GM12878 (cell line): ENCODE measurements around the gene MYBPHL. TPM values are rescaled to one million over a fixed set of nuclear protein-coding genes. Genes with fewer than 3 reads are reported as not detected.

Experiments
- ATAC-seq: fragments of 200-7000 bp; cut with Tn5 transposase; 3 replicates; pipeline ENCODE4 v1.9.1; 2020; ENCODE audit warnings: mild to moderate bottlenecking, moderate library complexity
- BruUV-seq: library from RNA; stranded (reverse); fragments of 400-500 nt; replicated peaks from 2 replicates; lab custom pipeline; 2021; lab: Mats Ljungman, UMichigan
- CTCF ChIA-PET: fragments of 300-600 bp; sonication (Branson Sonifier 250); formaldehyde crosslinking; extraction: SDS; loops from one replicate; lab custom pipeline; 2021; ENCODE audit warnings: inconsistent platforms; lab: Yijun Ruan, JAX
- POLR2A ChIA-PET: fragments of 350-600 bp; formaldehyde crosslinking; extraction: SDS; loops from one replicate; lab custom pipeline; 2021; ENCODE audit warnings: inconsistent platforms; lab: Charles Lee
- RAD21 ChIA-PET: fragments of 300-600 bp; sonication (Branson Sonifier 250); formaldehyde crosslinking; loops from one replicate; lab custom pipeline; 2023; ENCODE audit warnings: antibody characterized with exemption; ENCODE audit not compliant: unreplicated experiment; lab: Charles Lee
- SMC1A ChIA-PET: fragments of 300-600 bp; sonication (Branson Sonifier 250); formaldehyde crosslinking; loops from one replicate; lab custom pipeline; 2023; ENCODE audit not compliant: unreplicated experiment, uncharacterized antibody; lab: Charles Lee
- DNase-seq: peaks from one replicate; pipeline ENCODE4 v3.0.0-alpha.2; 2011; ENCODE audit warnings: low read depth, low spot score
- FAIRE-seq: peaks from 3 replicates; lab custom pipeline; 2011; peaks lifted over from hg19 to GRCh38; lab: Jason Lieb, UNC
- H2AFZ ChIP-seq: 2 replicates; pipeline ENCODE4 v1.6.0; 2011; ENCODE audit warnings: low read depth, low read length, control low read depth; ENCODE audit not compliant: control insufficient read depth
- H3K27ac ChIP-seq: 2 replicates; pipeline ENCODE4 v1.5.1; 2011; ENCODE audit warnings: control low read depth; ENCODE audit not compliant: control insufficient read depth, insufficient read depth
- H3K27me3 ChIP-seq, 2 experiments: replicated peaks in 1 of 2; 2 replicates each; pipeline versions ENCODE4 v1.6.0 to v1.6.1; 2011; ENCODE audit warnings: low read length in 1 of 2; ENCODE audit not compliant: control insufficient read depth in 2 of 2, insufficient read depth in 2 of 2
- H3K36me3 ChIP-seq, 2 experiments: 2 replicates each; pipeline ENCODE4 v1.5.1; 2011; ENCODE audit warnings: low read length in 1 of 2; ENCODE audit not compliant: control insufficient read depth in 2 of 2, insufficient read depth in 2 of 2
- H3K4me1 ChIP-seq: 2 replicates; pipeline ENCODE4 v1.6.1; 2011; ENCODE audit warnings: mild to moderate bottlenecking, low read length, moderate library complexity, mixed read lengths; ENCODE audit not compliant: control insufficient read depth, insufficient read depth
- H3K4me2 ChIP-seq: 2 replicates; pipeline ENCODE4 v1.6.0; 2011; ENCODE audit warnings: control low read depth; ENCODE audit not compliant: control insufficient read depth, insufficient read depth
- H3K4me3 ChIP-seq: fragments of 200-600 bp; sonication (generic); 2 replicates; pipeline ENCODE4 v1.5.1; 2016
- H3K79me2 ChIP-seq: 2 replicates; pipeline ENCODE4 v1.6.0; 2011; ENCODE audit warnings: low read length; ENCODE audit not compliant: control insufficient read depth, insufficient read depth
- H3K9ac ChIP-seq: 2 replicates; pipeline ENCODE4 v1.8.0; 2011; ENCODE audit warnings: low read length, control low read depth, mixed read lengths; ENCODE audit not compliant: control insufficient read depth, insufficient read depth
- H3K9me3 ChIP-seq: replicated peaks from 3 replicates; pipeline ENCODE4 v1.5.1; 2011; ENCODE audit warnings: mild to moderate bottlenecking, low read length; ENCODE audit not compliant: control insufficient read depth, insufficient read depth
- H4K20me1 ChIP-seq: 2 replicates; pipeline ENCODE4 v1.6.0; 2011; ENCODE audit not compliant: control insufficient read depth, insufficient read depth
- ASH2L ChIP-seq: fragments of 300-600, 200-600 bp; sonication (generic); IDR thresholded peaks from 2 replicates; pipeline ENCODE4 v1.6.1; 2017; ENCODE audit warnings: low read depth, mild to moderate bottlenecking, borderline replicate concordance
- CBFB ChIP-seq: IDR thresholded peaks from 2 replicates; pipeline ENCODE4 v1.6.1; 2016; ENCODE audit warnings: antibody characterized with exemption, low read depth
- HDGF ChIP-seq: fragments of 450-650 bp; IDR thresholded peaks from 2 replicates; pipeline ENCODE4 v1.6.1; 2016; ENCODE audit warnings: antibody characterized with exemption
- MTA3 ChIP-seq: IDR thresholded peaks from 2 replicates; pipeline ENCODE4 v1.6.1; 2012; ENCODE audit warnings: low read length, inconsistent platforms, borderline replicate concordance
- NFXL1 ChIP-seq: fragments of 450-650 bp; IDR thresholded peaks from 2 replicates; pipeline ENCODE4 v1.6.1; 2017; ENCODE audit warnings: antibody characterized with exemption, mild to moderate bottlenecking, borderline replicate concordance
- NR2F1 ChIP-seq: fragments of 450-650 bp; conservative IDR thresholded peaks from 2 replicates; pipeline ENCODE4 v1.6.1; 2017; ENCODE audit warnings: mild to moderate bottlenecking
- REST ChIP-seq: IDR thresholded peaks from 2 replicates; pipeline ENCODE4 v1.6.1; 2012; ENCODE audit warnings: mild to moderate bottlenecking, low read depth, low read length
- YY1 ChIP-seq: IDR thresholded peaks from 2 replicates; pipeline ENCODE4 v1.6.1; 2011; ENCODE audit warnings: low read depth, mild to moderate bottlenecking, low read length
- ZNF207 ChIP-seq: fragments of 450-650 bp; IDR thresholded peaks from 2 replicates; pipeline ENCODE4 v1.6.1; 2014; ENCODE audit warnings: antibody characterized with exemption, mild to moderate bottlenecking, borderline replicate concordance
- ZNF24 ChIP-seq: fragments of 450-650 bp; IDR thresholded peaks from 2 replicates; pipeline ENCODE4 v1.6.1; 2017; ENCODE audit warnings: antibody characterized with exemption, mild to moderate bottlenecking
- ZNF274 ChIP-seq: IDR thresholded peaks from one replicate; pipeline ENCODE4 v1.8.0; 2011; ENCODE audit not compliant: insufficient read length, insufficient read depth
- WGBS: methylation state at CpG from one replicate; pipeline ENCODE4 v1.1.6; 2016; ENCODE audit warnings: low lambda C conversion rate; ENCODE audit not compliant: insufficient replicate concordance, insufficient coverage; ENCODE audit errors: missing lambda C conversion rate; 5-methylcytosine and 5-hydroxymethylcytosine counted together
- in situ Hi-C: fragments of 300-500 bp; cut with MboI; formaldehyde crosslinking; loops from 9 replicates; pipeline ENCODE4 v1.14.3; 2018; ENCODE audit warnings: mixed read lengths
- intact Hi-C: fragments of 100-400 bp; cut with micrococcal nuclease; formaldehyde crosslinking; loops from one replicate; pipeline ENCODE4 v1.14.2; 2022; ENCODE audit not compliant: unreplicated experiment
- polyA plus RNA-seq, 11 experiments: library from polyadenylated mRNA; depleted of rRNA in 4 of 11; unstranded in 6 of 11; stranded (reverse) in 5 of 11; fragments of >200 nt; fragmentation: Nextera tagmentation in 4 of 11; fragmentation: Illumina TruSeq in 1 of 11; extraction: Ambion mirVana in 4 of 11; extraction: Trizol in 1 of 11; gene quantifications; 1 replicate in 1 of 11; 2 replicates in 10 of 11; pipeline versions ENCODE4 v1.2.1 to v1.2.3, GENCODE V29; 2011 to 2016; ENCODE audit warnings: inconsistent platforms in 2 of 11, missing spikeins in 2 of 11, low read depth in 1 of 11
- total RNA-seq, 4 experiments: library from RNA; depleted of rRNA in 3 of 4; stranded (reverse); fragments of >200 nt in 3 of 4; fragmentation: Illumina TruSeq in 1 of 4; extraction: Trizol in 1 of 4; gene quantifications; 2 replicates each; pipeline versions ENCODE4 v1.2.1 to v1.2.3, GENCODE V29; 2013 to 2021

MYBPHL gene
- total and polyA plus RNA-seq, 10 of the 15 experiments (the other 5 are each of a cell fraction or from before 2014, with no cell fraction given) = 0.16 to 0.75 (median 0.54) TPM; not detected in 7

DNA sequence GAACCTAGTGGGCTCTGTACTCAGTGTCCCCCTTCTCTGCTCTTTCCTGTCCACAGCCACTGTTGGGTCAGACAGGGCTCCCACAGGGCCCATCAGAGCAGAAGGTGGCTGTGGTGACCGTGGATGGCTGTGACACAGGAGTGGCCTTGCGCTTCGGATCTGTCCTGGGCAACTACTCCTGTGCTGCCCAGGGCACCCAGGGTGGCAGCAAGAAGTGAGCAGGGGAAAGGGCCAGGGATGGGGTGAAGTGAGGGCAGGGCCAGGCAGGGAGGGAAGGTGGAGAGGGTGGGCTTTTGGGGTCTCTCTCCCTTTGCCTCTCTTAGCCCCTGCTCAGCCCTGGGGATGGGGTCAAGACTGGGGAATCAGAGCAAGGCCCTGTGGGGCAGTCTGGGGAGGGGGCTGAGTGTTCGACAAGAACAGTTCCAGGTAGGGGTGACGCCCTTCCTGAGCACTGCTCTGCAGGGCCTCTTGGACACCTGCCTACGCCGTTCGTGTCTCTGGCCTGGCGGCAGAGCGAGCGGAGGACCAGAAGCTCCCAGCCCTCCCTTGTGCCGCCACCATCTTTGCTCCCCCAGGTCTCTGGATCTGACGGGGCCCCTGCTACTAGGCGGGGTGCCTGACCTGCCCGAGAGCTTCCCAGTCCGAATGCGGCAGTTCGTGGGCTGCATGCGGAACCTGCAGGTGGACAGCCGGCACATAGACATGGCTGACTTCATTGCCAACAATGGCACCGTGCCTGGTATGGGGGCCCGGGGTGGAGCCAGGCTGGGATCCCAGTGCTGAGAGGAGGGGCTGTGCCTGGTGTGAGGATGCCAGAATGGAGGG, 44.4 kb downstream of the MYBPHL start (continued):
- TF ChIP-seq YY1 = no peak
- TF ChIP-seq CBFB = no peak
- TF ChIP-seq ZNF207 = no peak
- no peak for TF ChIP-seq ZNF274

DNA sequence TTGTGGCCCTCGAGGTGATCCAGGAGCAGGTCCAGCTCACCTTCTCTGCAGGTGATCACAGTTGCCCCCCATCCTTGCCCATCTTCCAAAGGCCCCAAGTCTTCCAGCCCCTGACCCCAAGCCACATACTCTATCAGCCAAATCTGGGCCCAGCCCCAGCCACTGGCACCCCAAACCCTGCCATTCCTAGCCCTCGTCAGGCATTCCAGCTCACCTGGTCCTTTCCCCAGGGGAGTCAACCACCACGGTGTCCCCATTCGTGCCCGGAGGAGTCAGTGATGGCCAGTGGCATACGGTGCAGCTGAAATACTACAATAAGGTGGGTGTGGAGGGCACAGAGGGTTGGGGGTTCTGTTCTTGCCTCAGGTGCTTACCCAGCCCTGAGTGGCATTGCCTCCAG, 45.2 kb downstream of the MYBPHL start:
- Histone ChIP-seq H2AFZ (no peak overlapping the region), H3K79me2 (no peaks in the 10 kb centered on the region), H3K4me1 (no peaks in the 10 kb centered on the region), H3K27ac (no peak overlapping the region), H3K9ac (no peak overlapping the region), H4K20me1 (no peaks in the 10 kb centered on the region), H3K36me3 (no peaks in the 10 kb centered on the region), H3K27me3 (no peaks in the 10 kb centered on the region), H3K4me2 (no peak overlapping the region), H3K9me3 (no peaks in the 10 kb centered on the region), H3K4me3 (no peak overlapping the region)
- no peak for ATAC-seq
- DNase-seq = no peak
- intact Hi-C loops = no loop called here
- in situ Hi-C loops = loop anchor here (5.0 kb wide), 2 partner anchors 141 to 271 kb away; no protein-coding TSS in a partner anchor
- TF ChIP-seq MTA3 = no peak
- TF ChIP-seq CBFB = no peak
- TF ChIP-seq NR2F1 = no peak
- TF ChIP-seq NFXL1 = no peak
- no peak for TF ChIP-seq ASH2L
- no peak for TF ChIP-seq HDGF
- TF ChIP-seq REST = no peak
- no peak for TF ChIP-seq ZNF24
- ChIA-PET POLR2A (no interaction called here), SMC1A (interaction anchor here (1.1 to 1.3 kb wide), 2 partner anchors 141 to 271 kb away, joined by 3 read pairs; no protein-coding TSS in a partner anchor), CTCF (no interaction called here), RAD21 (no interaction called here)
- FAIRE-seq = no peak
- BruUV-seq = no TSS peak
- 45% methylated on average over 6 of the region's 6 CpGs for WGBS
